Tibial nerve (tissue), 4 donors: Measurements from ENCODE around the gene GNA14. TPM values are rescaled to one million over a fixed set of nuclear protein-coding genes. Genes with fewer than 3 reads are reported as not detected.
"Not testable (repeated sequence)": the region's sequence is repeated elsewhere in the genome, so short reads cannot be mapped to it uniquely, and the experiment has no call there.

Source experiments
- DNase-seq, 2 donors: peaks; one replicate each; pipeline ENCODE4 v3.0.0-alpha.2; 2019; ENCODE audit warnings: low spot score in 2 of 2
- H3K27ac ChIP-seq, 4 donors: fragments of 200-600 bp; sonication (generic) in 3 of 4; one replicate each; pipeline ENCODE4 v1.5.1; 2017 to 2019; ENCODE audit warnings: mild to moderate bottlenecking in 1 of 4
- H3K27me3 ChIP-seq, 2 donors: fragments of 200-600 bp; sonication (generic) in 1 of 2; one replicate each; pipeline versions ENCODE4 v1.5.1 to v1.6.0; 2017 to 2019
- H3K36me3 ChIP-seq, 3 donors: fragments of 200-600 bp; sonication (generic); one replicate each; pipeline ENCODE4 v1.5.1; 2018 to 2019
- H3K4me1 ChIP-seq, 4 donors: fragments of 200-600 bp; sonication (generic) in 3 of 4; one replicate each; pipeline ENCODE4 v1.5.1; 2017 to 2019
- H3K4me3 ChIP-seq, 4 donors: fragments of 200-600 bp; sonication (generic) in 3 of 4; one replicate each; pipeline ENCODE4 v1.5.1; 2017 to 2019; ENCODE audit warnings: mild to moderate bottlenecking in 1 of 4, moderate library complexity in 1 of 4
- H3K9me3 ChIP-seq, 4 donors: fragments of 200-600 bp; sonication (generic) in 3 of 4; one replicate each; pipeline ENCODE4 v1.5.1; 2017 to 2019
- CTCF ChIP-seq, 5 experiments: fragments of 200-600 bp in 3 of 5; fragments of 450-650 bp in 2 of 5; sonication (generic) in 3 of 5; IDR thresholded peaks; one replicate each; pipeline ENCODE4 v1.5.1; 2016 to 2019; ENCODE audit warnings: antibody characterized with exemption in 5 of 5, mild to moderate bottlenecking in 3 of 5, moderate library complexity in 2 of 5
- EP300 ChIP-seq, 2 donors: sonication (generic); formaldehyde crosslinking; IDR thresholded peaks; one replicate each; pipeline ENCODE4 v1.6.1; 2017; ENCODE audit warnings: antibody characterized with exemption in 2 of 2, mild to moderate bottlenecking in 1 of 2
- POLR2A ChIP-seq, 2 donors: fragments of 450-650 bp; IDR thresholded peaks; one replicate each; pipeline ENCODE4 v1.6.1; 2017; ENCODE audit warnings: antibody characterized with exemption in 2 of 2, mild to moderate bottlenecking in 2 of 2, moderate library complexity in 2 of 2
- WGBS, 2 donors: methylation state at CpG; one replicate each; pipeline ENCODE4 v1.1.5; 2018; 5-methylcytosine and 5-hydroxymethylcytosine counted together
- total RNA-seq, 4 donors: library from RNA; depleted of rRNA; stranded (reverse); fragments of >200 nt; gene quantifications; one replicate each; pipeline ENCODE4 v1.1.0, GENCODE V29; 2016

The GNA14 gene
- total RNA-seq, 4 donors from 2014 or later: 0.84 to 7.1 (median 3.6) TPM

GRCh38 chr9:77588271-77588937 lies 59.7 kb downstream of the GNA14 start:
- WGBS, 2 donors: 44 to 54% methylated on average over 2 of the region's 2 CpGs
- H3K27me3 ChIP-seq: no peaks in the 10 kb centered on the region

GRCh38 chr9:77587851-77588250 lies 60.3 kb downstream of the GNA14 start:
- H3K27me3 ChIP-seq: no peaks in the 10 kb centered on the region
- H3K4me1 ChIP-seq: peaks cover 0 to 12% (median 0%) of the 10 kb centered on the region in 4 donors
- H3K9me3 ChIP-seq: no peaks in the 10 kb centered on the region
- TF ChIP-seq CTCF (IDR thresholded peaks at IDR 0.05): no peak
- no peak overlapping the region for H3K27ac ChIP-seq
- whole genome bisulfite sequencing, 2 donors: 65 to 73% methylated on average over 2 of the region's 2 CpGs
- no peaks in the 10 kb centered on the region for H3K36me3 ChIP-seq
- no peak for DNase-seq
- H3K4me3 ChIP-seq: no peak overlapping the region

More at GRCh38 chr9:77588271-77588937, 59.7 kb downstream of the GNA14 start:
- Histone ChIP-seq H3K27ac (no peak overlapping the region), H3K4me3 (no peak overlapping the region), H3K36me3 (no peaks in the 10 kb centered on the region), H3K9me3 (no peaks in the 10 kb centered on the region), H3K4me1 (peaks cover 0 to 9% (median 0%) of the 10 kb centered on the region in 4 donors)
- no peak for DNase-seq
- TF ChIP-seq POLR2A (IDR thresholded peaks at IDR 0.05) (no peak), EP300 (IDR thresholded peaks at IDR 0.05) (no peak), CTCF (IDR thresholded peaks at IDR 0.05) (no peak)

GRCh38 chr9:77587042-77587441 lies 61.1 kb downstream of the GNA14 start:
- no peaks in the 10 kb centered on the region for H3K9me3 ChIP-seq
- no peaks in the 10 kb centered on the region for H3K27me3 ChIP-seq
- no peak overlapping the region for H3K27ac ChIP-seq
- peaks cover 0 to 12% (median 0%) of the 10 kb centered on the region in 4 donors for H3K4me1 ChIP-seq
- no peak for DNase-seq
- no peaks in the 10 kb centered on the region for H3K36me3 ChIP-seq
- no peak overlapping the region for H3K4me3 ChIP-seq
- TF ChIP-seq EP300 (IDR thresholded peaks at IDR 0.05): no peak
- no peak for TF ChIP-seq CTCF (IDR thresholded peaks at IDR 0.05)
- no peak for TF ChIP-seq POLR2A (IDR thresholded peaks at IDR 0.05)

- WGBS, 2 donors: 95% methylated on average over 12 of the region's 12 CpGs
- no peaks in the 10 kb centered on the region for H3K9me3 ChIP-seq
- no peaks in the 10 kb centered on the region for H3K27me3 ChIP-seq
- peaks cover 0 to 12% (median 0%) of the 10 kb centered on the region in 4 donors for H3K4me1 ChIP-seq
- no peak for TF ChIP-seq POLR2A (IDR thresholded peaks at IDR 0.05)
- TF ChIP-seq EP300 (IDR thresholded peaks at IDR 0.05): no peak
- no peak for TF ChIP-seq CTCF (IDR thresholded peaks at IDR 0.05)
- no peak overlapping the region for H3K27ac ChIP-seq
- no peak for DNase-seq
- no peaks in the 10 kb centered on the region for H3K36me3 ChIP-seq
- H3K4me3 ChIP-seq: no peak overlapping the region
Measured at GRCh38 chr9:77586591-77586990, 61.5 kb downstream of the GNA14 start.

- TF ChIP-seq POLR2A (IDR thresholded peaks at IDR 0.05): no peak
- no peak overlapping the region for H3K27ac ChIP-seq
- no peaks in the 10 kb centered on the region for H3K27me3 ChIP-seq
- 62 to 70% methylated on average over 2 of the region's 2 CpGs for WGBS, 2 donors
- no peaks in the 10 kb centered on the region for H3K9me3 ChIP-seq
- no peak overlapping the region for H3K4me3 ChIP-seq
- H3K36me3 ChIP-seq: no peaks in the 10 kb centered on the region
- peaks cover 0 to 12% (median 0%) of the 10 kb centered on the region in 4 donors for H3K4me1 ChIP-seq
- DNase-seq: no peak
Measured at GRCh38 chr9:77585335-77585786, 62.8 kb downstream of the GNA14 start.

GRCh38 chr9:77584927-77585326 lies 63.2 kb downstream of the GNA14 start:
- not testable (repeated sequence) for H3K27me3 ChIP-seq, H3K27ac ChIP-seq, H3K4me3 ChIP-seq, H3K9me3 ChIP-seq, DNase-seq, H3K36me3 ChIP-seq
- peaks cover 0 to 12% (median 0%) of the 10 kb centered on the region in 4 donors for H3K4me1 ChIP-seq
- 90 to 93% methylated on average over 4 of the region's 4 CpGs for WGBS, 2 donors
